ENCODE data around the gene NFYC. TPM values are rescaled to one million over a fixed set of nuclear protein-coding genes. Genes with fewer than 3 reads are reported as not detected.

The NFYC gene
- total RNA-seq, 1 donor from 2014 or later, result 51.2 TPM

GRCh38 chr1:40760984-40761383, 69.5 kb downstream of the NFYC start:
- DNase-seq, result no peak

DNA sequence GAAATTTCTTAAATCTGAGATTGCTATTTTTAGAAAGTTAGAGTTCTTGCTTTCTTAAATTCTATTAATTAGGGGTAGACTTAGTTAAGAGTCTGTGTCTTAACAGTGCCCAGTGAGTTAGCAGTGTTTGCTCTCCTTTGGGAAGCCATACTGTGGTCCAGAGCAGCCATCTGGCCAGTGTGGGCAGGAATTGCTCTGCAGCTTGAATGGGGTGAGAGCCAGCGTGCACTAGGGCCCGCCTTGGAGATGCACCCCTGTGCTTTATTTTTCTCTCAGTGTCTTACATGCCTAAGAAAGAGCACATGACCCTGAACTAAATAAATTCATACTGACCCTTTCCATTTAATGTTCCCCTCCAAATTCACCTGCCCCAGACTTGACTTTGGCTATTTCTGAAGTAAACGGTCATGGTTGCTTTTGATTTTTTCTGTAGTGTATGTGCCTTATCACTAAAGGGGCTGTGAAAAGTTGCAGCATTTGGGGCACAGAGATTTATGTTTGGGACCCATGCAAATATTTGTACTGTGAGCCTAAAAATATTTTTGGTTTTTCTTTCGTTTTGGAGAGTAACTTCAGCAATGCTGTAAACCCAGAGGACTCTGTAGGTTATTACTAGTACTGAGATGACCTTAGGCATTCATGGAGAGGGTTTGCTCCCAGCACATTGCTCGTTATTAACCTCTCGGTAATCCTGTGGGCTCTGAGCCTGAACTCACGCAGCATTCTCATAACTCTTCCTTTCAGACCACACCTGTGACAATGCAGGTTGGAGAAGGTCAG, 70.8 kb downstream of the NFYC start:
- DNase-seq, result no peak

DNA sequence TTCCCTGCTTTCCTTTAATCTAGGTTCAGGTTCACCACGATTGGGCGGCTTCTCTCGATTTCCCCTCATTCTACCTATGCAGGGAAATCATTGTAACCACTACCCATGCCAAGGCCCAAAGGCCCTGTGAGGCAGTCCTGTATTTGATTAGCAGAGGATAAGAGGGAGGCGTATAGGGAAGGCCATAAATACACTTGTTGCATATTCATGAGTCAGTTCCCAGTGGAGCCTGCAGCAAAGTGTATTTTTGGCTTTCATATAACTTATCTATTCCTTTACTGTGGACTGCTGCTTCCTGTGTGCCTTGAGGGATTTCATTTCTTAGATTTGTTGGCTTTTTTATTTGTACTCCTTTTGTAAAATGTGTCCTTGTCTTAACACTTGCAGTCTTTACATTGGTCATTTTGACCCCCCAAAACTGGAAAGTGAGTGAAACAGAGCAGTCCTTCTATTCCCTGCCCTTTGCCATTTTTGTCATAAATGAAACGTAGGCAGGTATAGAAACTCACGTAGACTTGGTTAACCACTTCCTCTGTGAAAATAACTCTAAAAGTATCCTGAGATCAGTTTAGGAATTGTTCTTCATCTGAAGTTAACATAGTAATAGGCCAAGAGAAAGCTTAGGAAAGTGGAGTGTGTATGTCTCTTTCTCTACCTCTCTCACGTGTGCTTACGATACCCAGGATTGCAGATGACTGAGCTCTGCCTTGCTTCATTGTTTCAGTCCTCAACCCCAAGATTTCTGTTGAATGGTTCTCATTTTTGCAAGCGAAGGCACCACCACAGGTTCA, 72.4 kb downstream of the NFYC start:
- DNase-seq, result no peak

DNA sequence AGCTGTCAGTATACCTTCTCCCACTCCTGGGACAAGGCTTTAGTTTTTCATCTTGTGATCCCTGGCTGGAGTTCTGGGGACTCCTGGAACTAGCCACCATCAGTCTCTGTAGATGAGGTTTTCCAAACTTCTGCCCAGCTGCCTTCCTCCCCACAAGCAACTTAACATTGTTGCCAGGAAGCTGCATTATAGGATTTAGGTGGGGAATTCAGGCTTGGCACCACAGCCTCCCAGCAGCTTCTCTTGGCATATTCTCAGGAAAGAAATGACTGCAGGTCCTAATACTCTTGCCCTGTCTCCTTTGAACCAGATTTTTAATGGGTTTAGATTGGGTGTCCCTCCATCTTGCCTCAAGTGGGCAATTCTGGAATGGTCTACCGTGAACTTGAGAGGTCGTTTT, 73.5 kb downstream of the NFYC start:
- DNase-seq, result peak; percentile 82

DNA sequence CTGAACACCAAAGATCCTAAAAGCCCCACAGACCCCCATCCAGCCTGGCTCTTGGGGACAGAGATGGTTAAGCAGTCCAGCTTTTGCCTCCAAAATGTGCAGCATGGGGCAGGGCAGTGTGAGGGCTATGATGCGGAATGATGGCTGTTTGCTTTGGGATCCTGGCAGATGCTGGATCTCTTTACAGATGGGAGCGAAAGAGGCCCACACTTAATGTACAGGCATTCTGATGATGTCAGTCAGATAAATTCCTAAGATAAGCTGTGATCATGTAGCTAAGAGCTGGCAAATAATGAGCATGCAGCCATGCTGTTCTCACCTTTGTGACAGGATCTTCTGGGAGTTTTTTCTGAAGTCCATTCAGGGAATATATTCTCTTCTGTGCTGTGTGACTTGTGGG, 74.5 kb downstream of the NFYC start:
- no peak for DNase-seq

GRCh38 chr1:40766560-40766959, 75.1 kb downstream of the NFYC start:
- DNase-seq, result no peak

DNA sequence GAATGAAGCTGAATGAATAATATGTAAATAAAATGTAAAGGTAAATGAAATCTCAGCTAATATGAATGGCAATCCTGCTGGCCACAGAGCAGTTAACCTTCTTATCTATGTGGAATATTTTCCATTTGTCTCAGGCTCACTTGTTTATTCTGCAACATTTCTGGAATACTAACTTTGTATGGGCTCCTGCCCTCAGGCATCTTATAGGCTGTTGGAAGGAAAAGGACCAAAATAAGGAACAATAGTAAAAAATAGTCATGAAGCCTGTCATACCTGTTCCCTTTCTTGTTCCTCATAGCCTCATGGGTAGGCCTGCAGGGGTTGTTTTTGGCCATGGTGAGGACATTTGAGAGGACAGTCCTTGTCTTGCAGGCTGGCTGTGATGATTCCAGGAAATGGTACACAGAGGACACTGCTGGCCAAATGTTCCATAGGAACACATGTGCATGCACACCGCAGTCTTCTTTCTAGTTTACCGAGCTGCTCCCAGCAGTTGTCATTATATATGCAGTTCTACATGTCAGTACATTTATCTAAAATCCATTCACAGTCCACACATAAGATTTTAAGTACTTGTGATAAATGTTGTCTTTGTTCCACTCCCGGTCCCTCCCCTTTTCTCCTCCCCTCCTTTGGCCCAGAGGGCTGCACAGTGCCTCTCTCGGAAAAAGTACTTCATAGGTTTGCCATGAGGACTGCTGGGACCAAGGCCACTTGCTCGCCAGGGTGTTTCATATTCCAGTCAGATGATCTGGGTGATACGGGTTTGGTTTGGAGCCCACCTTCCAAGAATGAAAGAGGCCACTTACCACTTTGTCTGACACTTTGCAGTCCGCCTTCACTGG, 76.9 kb downstream of the NFYC start:
- no peak for DNase-seq

- DNase-seq, result no peak
These were observed 78.3 kb downstream of the NFYC start for GRCh38 chr1:40769815-40770214.

GRCh38 chr1:40770296-40771070, 79.0 kb downstream of the NFYC start:
- DNase-seq, result no peak

DNA sequence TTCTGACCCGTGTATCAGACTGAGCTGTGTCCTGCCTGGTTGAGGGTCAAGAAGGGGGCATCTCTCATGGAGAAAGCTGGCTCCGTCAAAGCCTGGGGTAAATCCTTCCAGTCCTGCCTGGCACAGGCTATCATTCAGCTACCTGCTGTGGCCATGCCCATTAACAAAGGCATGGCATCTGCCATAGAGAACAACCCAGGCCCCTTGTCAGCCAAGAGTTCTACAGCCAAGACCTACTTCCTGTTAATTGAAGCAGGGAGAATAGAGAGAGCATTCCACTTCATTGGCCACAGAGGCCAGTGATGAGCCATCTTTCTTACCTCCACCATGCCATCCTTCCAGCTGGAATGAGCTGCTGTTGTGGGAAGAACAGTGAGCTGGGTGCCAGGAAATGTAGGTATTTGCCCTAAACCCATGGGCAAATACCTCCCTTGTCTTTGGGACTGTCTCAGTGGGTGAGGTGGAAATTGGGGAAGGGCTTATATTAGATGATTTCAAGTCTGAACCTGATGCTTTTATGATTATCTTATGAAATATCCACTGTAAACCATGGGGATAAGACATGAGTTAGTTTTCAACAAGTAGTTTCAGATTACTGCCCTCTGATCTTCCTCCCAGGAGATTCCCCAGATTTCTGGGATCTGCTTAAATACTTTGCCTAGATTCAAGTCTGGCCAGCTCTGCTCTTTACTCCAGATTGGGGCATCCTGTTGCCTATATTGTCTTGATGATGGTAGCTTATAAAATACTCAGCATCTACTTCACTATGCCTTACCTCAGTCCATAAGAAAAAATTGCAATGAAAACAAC, 80.8 kb downstream of the NFYC start:
- DNase-seq, result no peak

- DNase-seq, result no peak
These were observed 82.3 kb downstream of the NFYC start for GRCh38 chr1:40773748-40774265.

DNA sequence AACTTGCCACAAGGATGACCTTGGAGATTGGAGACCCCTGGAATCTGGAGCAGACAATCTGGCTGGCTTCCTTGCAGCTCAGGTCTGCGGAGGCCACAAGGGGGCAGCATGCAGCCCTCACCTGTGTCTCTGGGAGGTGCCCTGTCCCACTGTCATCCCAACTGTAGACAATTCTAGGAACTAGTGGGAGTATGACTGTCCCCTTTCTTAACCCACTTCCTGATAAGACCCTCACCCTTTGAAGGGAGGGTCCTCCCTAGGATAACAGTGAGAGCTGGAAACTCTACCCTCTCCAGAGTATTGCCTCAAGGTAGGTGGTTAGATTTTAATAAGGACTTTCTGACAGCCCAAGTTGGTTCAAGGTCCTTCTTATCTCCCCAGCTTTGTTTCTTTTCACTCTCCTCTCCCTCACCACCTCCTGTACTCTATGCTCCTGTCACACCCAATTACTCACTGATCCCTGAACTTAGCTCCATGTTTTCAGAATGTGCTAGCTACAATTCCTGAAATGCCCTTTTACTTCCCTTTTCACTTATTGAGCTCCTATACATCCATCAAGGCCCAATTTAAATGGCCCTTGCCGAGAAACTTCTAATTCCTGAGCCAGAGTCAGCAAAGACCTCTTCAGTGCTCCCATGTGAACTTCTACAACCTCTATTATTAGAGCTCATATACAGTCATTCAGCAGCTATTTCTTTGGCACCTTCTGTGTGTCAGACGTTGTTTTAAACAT, 82.9 kb downstream of the NFYC start:
- DNase-seq, result peak; percentile 72

GRCh38 chr1:40776236-40777072, 85.0 kb downstream of the NFYC start:
- DNase-seq, result no peak

DNA sequence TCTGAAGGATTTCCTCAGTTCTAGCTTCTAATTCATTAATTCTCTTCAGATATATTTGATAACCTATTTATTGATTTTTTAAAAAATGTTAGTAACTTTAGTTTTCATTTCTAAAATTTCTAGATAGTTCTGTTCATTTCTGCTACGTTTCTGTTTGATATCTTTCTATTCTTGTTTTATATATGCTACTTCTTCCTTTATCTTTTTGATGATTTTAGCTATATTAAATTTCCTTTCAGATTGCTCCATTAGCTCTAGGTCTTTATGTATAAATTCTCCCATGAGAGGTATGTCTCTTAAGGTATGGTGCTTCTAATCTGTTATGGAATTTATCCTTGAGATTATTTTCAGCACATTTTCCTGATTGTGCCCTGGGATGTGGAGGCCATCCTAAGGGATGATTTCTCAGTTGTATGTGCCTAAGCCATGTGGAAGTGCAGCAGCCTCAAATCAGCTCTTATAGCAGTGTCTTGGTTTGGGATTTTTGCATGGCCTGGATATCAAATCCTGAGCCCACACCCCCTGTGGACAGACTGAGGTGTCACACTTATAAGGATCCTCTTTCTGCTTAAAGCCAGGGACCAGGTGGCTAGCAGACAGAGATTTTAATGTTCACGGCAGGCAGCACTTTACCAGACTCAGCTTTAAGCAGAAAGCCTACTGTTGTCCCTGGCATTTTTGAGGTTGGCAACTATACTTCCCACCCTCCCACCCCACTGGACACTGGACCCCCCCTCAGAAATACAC, 85.9 kb downstream of the NFYC start:
- no peak for DNase-seq

DNA sequence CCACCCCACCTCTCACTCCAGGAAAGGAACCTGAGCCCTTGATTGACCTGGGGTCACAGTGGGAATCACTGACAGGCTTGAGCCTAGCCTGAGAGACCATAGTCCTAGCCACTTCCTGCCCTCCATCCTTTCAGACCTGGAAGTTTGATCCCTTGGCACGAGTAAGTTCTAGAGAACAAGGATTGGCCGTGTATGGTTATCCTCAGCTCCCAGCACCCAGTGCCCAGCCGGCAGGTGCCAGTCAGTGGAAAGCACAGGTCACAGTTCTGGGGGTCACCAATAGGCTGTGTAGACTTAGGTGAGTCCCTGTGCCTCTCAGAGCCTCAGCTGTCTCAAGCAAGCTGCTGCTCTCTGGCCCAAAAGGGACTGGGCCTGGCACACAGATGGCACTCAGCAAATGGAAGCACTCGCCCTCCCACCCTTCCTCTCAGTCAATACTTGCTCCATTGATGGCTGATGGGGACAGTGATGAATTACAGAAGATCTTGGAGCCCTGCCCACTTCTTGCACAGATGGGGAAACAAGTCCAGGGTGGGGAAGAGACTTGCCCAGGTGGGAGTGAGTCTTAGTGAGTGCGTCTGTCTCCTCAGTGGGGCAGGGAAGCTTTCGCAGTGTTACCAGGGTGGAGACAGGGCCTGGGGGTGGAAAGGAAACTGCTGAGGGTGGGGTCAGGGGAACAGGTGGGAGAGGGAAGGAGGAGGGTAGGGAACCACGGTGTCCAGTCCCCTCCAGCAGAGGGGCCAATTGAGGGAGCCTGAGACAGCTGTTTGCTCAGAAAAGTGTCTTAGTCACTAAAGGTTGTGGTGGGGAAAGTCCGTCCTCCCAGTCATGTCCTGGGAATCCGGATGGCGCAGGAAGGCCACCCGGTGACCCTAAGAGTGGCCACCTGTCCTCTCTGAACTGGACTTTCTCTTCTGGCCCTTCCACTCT, 89.4 kb downstream of the NFYC start:
- no peak for DNase-seq

- no peak for DNase-seq
These were observed 90.1 kb downstream of the NFYC start for GRCh38 chr1:40781608-40781971.

- DNase-seq, result peak; percentile 53
These were observed 91.0 kb downstream of the NFYC start for GRCh38 chr1:40782371-40782956.

All from tongue (tissue), 2 donors.